Astrocyte of the spinal cord (primary cell): Measurements from ENCODE around the gene CD99L2.
A peak's percentile ranks its signal among the peaks of the same experiment; 100 is the strongest.

ENCODE experiments used
- DNase-seq: peaks from one replicate; pipeline ENCODE4 v3.0.0; 2011; ENCODE audit warnings: low read depth, low spot score
- H3K4me3 ChIP-seq: 2 replicates; pipeline ENCODE4 v1.5.1; 2011; ENCODE audit warnings: low read depth, mild to moderate bottlenecking, low read length, moderate library complexity
- in situ Hi-C: cut with HindIII; loops from 2 replicates; pipeline ENCODE4 v1.10.0; 2017; ENCODE audit warnings: low sequenced_read_pairs
- TF ChIP-seq, protein P1 (sequence below): IDR thresholded peaks from 2 replicates; pipeline ENCODE4 v1.5.1; 2012; ENCODE audit warnings: low read depth, mild to moderate bottlenecking, low read length, inconsistent platforms

CD99L2 gene

DNA sequence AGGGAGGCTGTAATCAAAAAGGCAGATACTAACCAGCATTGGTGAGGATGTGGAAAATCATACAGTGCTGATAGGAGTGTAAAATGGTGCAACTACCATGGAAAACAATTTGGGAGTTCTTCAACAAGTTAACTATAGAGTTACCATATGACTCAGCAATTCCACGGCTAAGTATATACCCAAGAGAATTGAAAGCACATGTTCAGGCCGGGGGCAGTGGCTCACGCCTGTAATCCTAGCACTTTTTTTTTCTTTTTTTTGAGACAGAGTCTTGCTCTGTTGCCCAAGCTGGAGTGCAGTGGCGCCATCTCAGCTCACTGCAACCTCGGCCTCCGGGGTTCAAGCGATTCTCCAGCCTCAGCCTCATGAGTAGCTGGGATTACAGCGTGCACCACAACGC lies 15.0 kb upstream of the CD99L2 start:
- TF ChIP-seq, protein P1, sequence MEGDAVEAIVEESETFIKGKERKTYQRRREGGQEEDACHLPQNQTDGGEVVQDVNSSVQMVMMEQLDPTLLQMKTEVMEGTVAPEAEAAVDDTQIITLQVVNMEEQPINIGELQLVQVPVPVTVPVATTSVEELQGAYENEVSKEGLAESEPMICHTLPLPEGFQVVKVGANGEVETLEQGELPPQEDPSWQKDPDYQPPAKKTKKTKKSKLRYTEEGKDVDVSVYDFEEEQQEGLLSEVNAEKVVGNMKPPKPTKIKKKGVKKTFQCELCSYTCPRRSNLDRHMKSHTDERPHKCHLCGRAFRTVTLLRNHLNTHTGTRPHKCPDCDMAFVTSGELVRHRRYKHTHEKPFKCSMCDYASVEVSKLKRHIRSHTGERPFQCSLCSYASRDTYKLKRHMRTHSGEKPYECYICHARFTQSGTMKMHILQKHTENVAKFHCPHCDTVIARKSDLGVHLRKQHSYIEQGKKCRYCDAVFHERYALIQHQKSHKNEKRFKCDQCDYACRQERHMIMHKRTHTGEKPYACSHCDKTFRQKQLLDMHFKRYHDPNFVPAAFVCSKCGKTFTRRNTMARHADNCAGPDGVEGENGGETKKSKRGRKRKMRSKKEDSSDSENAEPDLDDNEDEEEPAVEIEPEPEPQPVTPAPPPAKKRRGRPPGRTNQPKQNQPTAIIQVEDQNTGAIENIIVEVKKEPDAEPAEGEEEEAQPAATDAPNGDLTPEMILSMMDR, result no peak
- no peak overlapping the region for H3K4me3 ChIP-seq
- in situ Hi-C loops, result no loop called here
- DNase-seq, result peak; percentile 14

DNA sequence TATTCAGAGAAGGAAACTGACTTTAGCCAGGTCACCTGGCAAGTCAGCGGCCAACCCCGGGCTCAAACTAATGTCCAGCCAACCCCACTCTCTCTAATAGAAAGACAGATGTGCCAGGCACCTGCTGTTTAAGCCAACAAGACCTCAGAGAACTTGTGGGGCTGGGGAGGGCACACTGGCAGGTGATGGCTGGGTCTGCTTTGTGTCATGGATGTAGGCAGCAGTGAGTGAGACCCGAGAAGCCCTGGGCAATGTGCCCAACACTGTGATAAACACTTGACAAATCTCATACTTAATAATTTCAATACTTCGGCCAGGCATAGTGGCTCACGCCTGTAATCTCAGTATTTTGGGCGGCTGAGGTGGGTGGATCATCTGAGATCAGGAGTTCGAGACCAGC lies 9.0 kb upstream of the CD99L2 start:
- no peak for DNase-seq
- in situ Hi-C loops, result no loop called here
- no peak overlapping the region for H3K4me3 ChIP-seq
- TF ChIP-seq, protein P1, result no peak

DNA sequence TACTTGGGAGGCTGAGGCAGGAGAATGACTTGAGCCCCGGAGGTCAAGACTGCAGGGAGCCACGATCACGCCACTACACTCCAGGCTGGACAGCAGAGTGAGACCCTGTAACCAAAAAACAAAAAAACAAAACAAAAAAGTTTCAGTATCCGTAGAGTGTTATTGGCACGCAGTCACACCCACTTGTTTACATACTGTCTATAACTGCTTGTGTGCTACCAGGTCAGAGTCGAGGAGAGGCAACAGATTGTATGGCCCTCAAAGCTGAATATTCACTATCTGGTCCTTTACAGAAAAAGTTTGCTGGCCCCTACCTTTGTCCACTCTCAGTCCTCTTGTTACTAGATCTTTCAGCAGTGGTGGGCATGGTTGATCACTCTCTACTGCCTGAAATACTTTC lies 8.2 kb upstream of the CD99L2 start:
- TF ChIP-seq, protein P1, result no peak
- in situ Hi-C loops, result no loop called here

DNA sequence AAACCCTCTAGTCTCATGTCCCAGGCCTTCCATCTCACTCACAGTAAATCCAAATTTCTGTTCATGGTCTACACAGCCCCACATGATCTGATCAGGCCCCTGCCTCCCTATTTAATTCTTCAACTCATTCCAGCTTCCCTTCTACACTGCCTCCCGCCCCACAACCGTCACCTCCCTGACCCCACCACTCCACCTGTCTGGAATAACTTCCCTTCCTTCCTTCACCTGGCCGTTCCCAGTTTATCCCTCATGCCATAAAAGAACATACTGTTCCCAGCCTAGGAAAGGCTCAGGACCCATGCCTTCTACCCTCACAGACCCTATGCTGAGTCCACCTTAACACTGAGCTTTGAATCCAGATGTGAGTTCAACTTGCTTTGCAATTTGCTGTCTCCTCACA lies 6.8 kb upstream of the CD99L2 start:
- no peak for DNase-seq
- in situ Hi-C loops, result no loop called here
- H3K4me3 ChIP-seq, result no peak overlapping the region
- TF ChIP-seq, protein P1, result no peak

More for the DNA sequence above, 8.2 kb upstream of the CD99L2 start:
- no peak for DNase-seq
- H3K4me3 ChIP-seq, result no peak overlapping the region

DNA sequence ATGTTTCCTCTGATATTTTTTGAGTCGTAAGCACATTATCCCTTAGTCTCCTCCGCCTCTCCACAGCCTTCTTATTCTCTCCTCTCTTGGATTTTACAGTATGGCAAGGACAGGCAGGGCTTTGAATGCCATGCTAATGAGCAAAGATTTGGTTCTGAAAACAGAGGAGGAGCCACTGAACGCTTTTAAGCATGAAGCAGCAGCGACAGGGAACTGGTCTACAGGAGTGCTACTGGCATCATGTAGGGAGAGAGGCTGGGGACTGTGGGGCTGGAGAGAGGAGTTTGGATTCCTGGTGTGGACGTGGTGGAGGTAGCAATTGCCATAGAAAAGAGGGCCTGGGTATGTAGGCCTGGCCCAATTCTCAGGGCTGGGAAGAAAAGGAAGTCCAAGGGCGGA lies 4.6 kb upstream of the CD99L2 start:
- no peak for DNase-seq
- TF ChIP-seq, protein P1, result no peak
- H3K4me3 ChIP-seq, result no peak overlapping the region
- in situ Hi-C loops, result no loop called here

DNA sequence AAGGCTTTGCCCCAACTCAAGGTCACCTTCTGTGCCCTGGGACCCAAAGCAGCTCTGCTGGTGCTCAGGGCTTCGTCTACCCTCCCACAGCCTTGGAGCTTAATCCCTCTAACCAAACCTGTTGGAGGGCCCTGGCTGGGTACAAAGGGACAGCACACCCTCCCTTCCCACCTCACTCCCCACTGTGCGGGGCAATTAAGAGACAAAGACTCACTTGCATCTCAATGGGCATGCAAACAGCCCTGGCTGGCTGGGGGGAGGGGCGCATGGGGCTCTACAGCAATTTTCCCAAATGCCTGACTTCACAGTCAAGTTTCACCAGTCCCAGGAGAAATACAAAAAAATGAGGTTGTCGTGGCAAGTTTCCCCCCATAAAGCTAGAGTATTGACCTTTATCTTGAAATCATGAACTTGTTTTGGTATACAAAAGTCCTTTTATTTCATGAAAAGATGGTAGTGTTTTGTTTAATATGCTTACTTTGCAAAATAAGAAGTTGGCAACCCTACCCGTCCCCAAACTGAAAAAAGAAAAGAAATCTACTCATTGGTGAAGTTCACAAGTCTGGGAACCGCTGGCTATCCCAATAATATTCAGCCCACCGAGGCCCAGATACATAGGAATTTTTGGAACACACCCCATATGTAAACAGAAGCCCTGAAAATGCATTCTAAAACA lies 4.1 kb upstream of the CD99L2 start:
- TF ChIP-seq, protein P1, result no peak
- no peak for DNase-seq
- no peak overlapping the region for H3K4me3 ChIP-seq
- in situ Hi-C loops, result no loop called here
